GM23338 (cell line): Measurements from ENCODE around the gene IMP3.

Source experiments
- CREB1 ChIP-seq: fragments of 250-450 bp; sonication (Bioruptor Pico); IDR thresholded peaks from 2 replicates; pipeline ENCODE4 v1.5.0; 2020; ENCODE audit warnings: low read depth, mild to moderate bottlenecking, moderate library complexity
- EZH2 ChIP-seq: fragments of 200-600 bp; sonication (generic); IDR thresholded peaks from one replicate; pipeline ENCODE4 v1.8.0; 2017; ENCODE audit warnings: antibody characterized with exemption, mild to moderate bottlenecking, low read depth; ENCODE audit not compliant: unreplicated experiment
- EZH2phosphoT487 ChIP-seq: fragments of 200-600 bp; sonication (generic); IDR thresholded peaks from one replicate; pipeline ENCODE4 v1.8.1; 2018; ENCODE audit warnings: antibody characterized with exemption; ENCODE audit not compliant: unreplicated experiment
- NANOG ChIP-seq: IDR thresholded peaks from 2 replicates; pipeline ENCODE4 v1.6.1; 2016; ENCODE audit warnings: antibody characterized with exemption, borderline replicate concordance
- POLR2AphosphoS5 ChIP-seq: IDR thresholded peaks from 2 replicates; pipeline ENCODE4 v1.6.1; 2016; ENCODE audit warnings: antibody characterized with exemption, low read depth
- TF ChIP-seq, protein P1 (sequence below), 2 experiments: fragments of 200-600 bp in 1 of 2; sonication (generic) in 1 of 2; conservative IDR thresholded peaks; 2 replicates each; pipeline versions ENCODE4 v1.5.1 to v1.6.1; 2016 to 2017; ENCODE audit warnings: antibody characterized with exemption in 2 of 2, low read depth in 2 of 2, mild to moderate bottlenecking in 2 of 2, moderate library complexity in 1 of 2
- TF ChIP-seq, protein P2 (sequence below): IDR thresholded peaks from one replicate; pipeline ENCODE4 v1.6.1; 2018; ENCODE audit warnings: antibody characterized with exemption; ENCODE audit not compliant: unreplicated experiment

DNA sequence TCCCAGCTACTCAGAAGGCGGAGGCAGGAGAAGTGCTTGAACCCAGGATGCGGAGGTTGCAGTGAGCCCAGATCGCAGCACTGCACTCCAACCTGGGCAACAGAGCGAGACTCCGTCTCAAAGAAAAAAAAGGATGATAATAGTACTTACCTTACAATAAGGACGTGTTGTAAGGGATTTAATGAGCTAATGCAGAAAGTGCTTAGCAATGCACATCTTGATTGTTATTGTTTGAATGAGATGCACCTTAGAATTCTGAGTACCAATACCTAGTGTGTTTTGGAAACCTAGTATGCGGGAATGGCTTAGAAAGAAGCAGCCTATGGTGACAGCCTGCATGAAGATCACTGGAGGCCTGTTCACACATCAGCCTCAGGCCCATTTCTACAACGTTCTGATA, 34.0 kb downstream of the IMP3 start:
- TF ChIP-seq EZH2 (no peak), NANOG (no peak), EZH2phosphoT487 (no peak), POLR2AphosphoS5 (no peak), CREB1 (CRISPR knock-in tag) (no peak)
- TF ChIP-seq, protein P1, sequence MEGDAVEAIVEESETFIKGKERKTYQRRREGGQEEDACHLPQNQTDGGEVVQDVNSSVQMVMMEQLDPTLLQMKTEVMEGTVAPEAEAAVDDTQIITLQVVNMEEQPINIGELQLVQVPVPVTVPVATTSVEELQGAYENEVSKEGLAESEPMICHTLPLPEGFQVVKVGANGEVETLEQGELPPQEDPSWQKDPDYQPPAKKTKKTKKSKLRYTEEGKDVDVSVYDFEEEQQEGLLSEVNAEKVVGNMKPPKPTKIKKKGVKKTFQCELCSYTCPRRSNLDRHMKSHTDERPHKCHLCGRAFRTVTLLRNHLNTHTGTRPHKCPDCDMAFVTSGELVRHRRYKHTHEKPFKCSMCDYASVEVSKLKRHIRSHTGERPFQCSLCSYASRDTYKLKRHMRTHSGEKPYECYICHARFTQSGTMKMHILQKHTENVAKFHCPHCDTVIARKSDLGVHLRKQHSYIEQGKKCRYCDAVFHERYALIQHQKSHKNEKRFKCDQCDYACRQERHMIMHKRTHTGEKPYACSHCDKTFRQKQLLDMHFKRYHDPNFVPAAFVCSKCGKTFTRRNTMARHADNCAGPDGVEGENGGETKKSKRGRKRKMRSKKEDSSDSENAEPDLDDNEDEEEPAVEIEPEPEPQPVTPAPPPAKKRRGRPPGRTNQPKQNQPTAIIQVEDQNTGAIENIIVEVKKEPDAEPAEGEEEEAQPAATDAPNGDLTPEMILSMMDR (conservative IDR thresholded peaks at IDR 0.05; ENCODE audit: low read depth in 2 of 2) = no peak
- TF ChIP-seq, protein P2, sequence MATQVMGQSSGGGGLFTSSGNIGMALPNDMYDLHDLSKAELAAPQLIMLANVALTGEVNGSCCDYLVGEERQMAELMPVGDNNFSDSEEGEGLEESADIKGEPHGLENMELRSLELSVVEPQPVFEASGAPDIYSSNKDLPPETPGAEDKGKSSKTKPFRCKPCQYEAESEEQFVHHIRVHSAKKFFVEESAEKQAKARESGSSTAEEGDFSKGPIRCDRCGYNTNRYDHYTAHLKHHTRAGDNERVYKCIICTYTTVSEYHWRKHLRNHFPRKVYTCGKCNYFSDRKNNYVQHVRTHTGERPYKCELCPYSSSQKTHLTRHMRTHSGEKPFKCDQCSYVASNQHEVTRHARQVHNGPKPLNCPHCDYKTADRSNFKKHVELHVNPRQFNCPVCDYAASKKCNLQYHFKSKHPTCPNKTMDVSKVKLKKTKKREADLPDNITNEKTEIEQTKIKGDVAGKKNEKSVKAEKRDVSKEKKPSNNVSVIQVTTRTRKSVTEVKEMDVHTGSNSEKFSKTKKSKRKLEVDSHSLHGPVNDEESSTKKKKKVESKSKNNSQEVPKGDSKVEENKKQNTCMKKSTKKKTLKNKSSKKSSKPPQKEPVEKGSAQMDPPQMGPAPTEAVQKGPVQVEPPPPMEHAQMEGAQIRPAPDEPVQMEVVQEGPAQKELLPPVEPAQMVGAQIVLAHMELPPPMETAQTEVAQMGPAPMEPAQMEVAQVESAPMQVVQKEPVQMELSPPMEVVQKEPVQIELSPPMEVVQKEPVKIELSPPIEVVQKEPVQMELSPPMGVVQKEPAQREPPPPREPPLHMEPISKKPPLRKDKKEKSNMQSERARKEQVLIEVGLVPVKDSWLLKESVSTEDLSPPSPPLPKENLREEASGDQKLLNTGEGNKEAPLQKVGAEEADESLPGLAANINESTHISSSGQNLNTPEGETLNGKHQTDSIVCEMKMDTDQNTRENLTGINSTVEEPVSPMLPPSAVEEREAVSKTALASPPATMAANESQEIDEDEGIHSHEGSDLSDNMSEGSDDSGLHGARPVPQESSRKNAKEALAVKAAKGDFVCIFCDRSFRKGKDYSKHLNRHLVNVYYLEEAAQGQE = no peak
